A172 (cell line): ENCODE data around the gene MEF2D. TPM values are rescaled to one million over a fixed set of nuclear protein-coding genes. Genes with fewer than 3 reads are reported as not detected.

Experiments
- total RNA-seq: library from RNA; depleted of rRNA; stranded (reverse); fragments of >200 nt; shearing (Covaris generic); gene quantifications from 2 replicates; pipeline ENCODE4 v1.2.3, GENCODE V29; 2014; rRNA removed

Gene MEF2D
- total RNA-seq, 1 experiment from 2014 or later: 14.6 TPM

Other genes with a start within 250 kb of the MEF2D start
- 113 and 116 TPM in 2 replicates for gene SMG5, start 217.9 kb downstream of the MEF2D start, total RNA-seq
- 7.9 and 8.6 TPM in 2 replicates for gene TMEM79, start 216.4 kb downstream of the MEF2D start, total RNA-seq
- 133 and 135 TPM in 2 replicates for gene GLMP, start 205.1 kb downstream of the MEF2D start, total RNA-seq
- gene VHLL, start 201.5 kb downstream of the MEF2D start, total RNA-seq: not detected in 2 replicates
- gene CCT3, start 162.5 kb downstream of the MEF2D start, total RNA-seq: 1,101 and 1,191 TPM in 2 replicates
- gene TSACC, start 162.2 kb downstream of the MEF2D start, total RNA-seq: 3.5 and 9.4 TPM in 2 replicates
- not detected in 2 replicates for gene RHBG, start 131.6 kb downstream of the MEF2D start, total RNA-seq
- 58.9 and 66.2 TPM in 2 replicates for gene IQGAP3, start 71.8 kb upstream of the MEF2D start, total RNA-seq
- not detected in 2 replicates for gene TTC24, start 78.9 kb upstream of the MEF2D start, total RNA-seq
- 174 and 204 TPM in 2 replicates for gene NAXE, start 91.0 kb upstream of the MEF2D start, total RNA-seq
- gene GPATCH4, start 100.7 kb upstream of the MEF2D start, total RNA-seq: 53.1 and 54.1 TPM in 2 replicates
- 0.26 TPM in 1 of 2 replicates, not detected in the other for gene HAPLN2, start 118.6 kb upstream of the MEF2D start, total RNA-seq
- gene BCAN, start 141.3 kb upstream of the MEF2D start, total RNA-seq: not detected in 2 replicates
- 60.4 and 105 TPM in 2 replicates for gene NES, start 176.6 kb upstream of the MEF2D start, total RNA-seq
- gene CRABP2, start 204.8 kb upstream of the MEF2D start, total RNA-seq: 5.4 and 6.3 TPM in 2 replicates
- gene METTL25B, start 227.7 kb upstream of the MEF2D start, total RNA-seq: 4.9 and 5.7 TPM in 2 replicates
- gene ISG20L2, start 228.0 kb upstream of the MEF2D start, total RNA-seq: 18.9 and 25.6 TPM in 2 replicates
- gene MRPL24, start 240.3 kb upstream of the MEF2D start, total RNA-seq: 133 and 138 TPM in 2 replicates